Activated T-helper 2 cell treated with anti-CD3 and anti-CD28 coated beads, Interferon-gamma antibody, Interleukin-2, Interleukin-4, amounts not matched to agents 10 μg/mL and 5 μg/mL and 100 μg/mL, durations not matched to agents 14 hours and 24 hours and 36 hours (primary cell): ENCODE data around the gene SLC6A5. TPM values are rescaled to one million over a fixed set of nuclear protein-coding genes. Genes with fewer than 3 reads are reported as not detected.

Experiments
- DNase-seq: peaks from one replicate; pipeline ENCODE4 v3.0.0; 2021; ENCODE audit warnings: low spot score
- H3K27ac Mint-ChIP-seq: one replicate; pipeline ENCODE4 v1.8.0; 2021; ENCODE audit warnings: mixed read lengths
- H3K27me3 Mint-ChIP-seq: one replicate; pipeline ENCODE4 v1.8.0; 2021; ENCODE audit warnings: low read depth, mixed read lengths
- H3K36me3 Mint-ChIP-seq: one replicate; pipeline ENCODE4 v1.8.0; 2021; ENCODE audit warnings: low read depth, mixed read lengths
- H3K4me1 Mint-ChIP-seq: one replicate; pipeline ENCODE4 v1.8.0; 2021; ENCODE audit warnings: low read depth, mixed read lengths
- H3K4me3 Mint-ChIP-seq: one replicate; pipeline ENCODE4 v1.8.0; 2021; ENCODE audit warnings: low read depth, mild to moderate bottlenecking, moderate library complexity, mixed read lengths
- H3K9me3 Mint-ChIP-seq: one replicate; pipeline ENCODE4 v1.8.0; 2021; ENCODE audit warnings: mixed read lengths
- intact Hi-C: fragments of 100-400 bp; cut with micrococcal nuclease; formaldehyde crosslinking; loops from one replicate; pipeline ENCODE4 v1.15.1; 2023
- total RNA-seq: library from RNA; stranded (reverse); gene quantifications from 2 replicates; pipeline ENCODE4 v1.2.3, GENCODE V29; 2022

SLC6A5 gene
- total RNA-seq, 1 donor from 2014 or later = not detected

GRCh38 chr11:20669820-20670684 is 70.6 kb downstream of the SLC6A5 start:
- no peaks in the 10 kb centered on the region for H3K9me3 Mint-ChIP-seq
- intact Hi-C loops = loop anchor here (2.0 to 5.0 kb wide), 2 partner anchors 73 to 507 kb away; partner anchors contain the start of gene SLC6A5
- no peak overlapping the region for H3K4me3 Mint-ChIP-seq
- peaks cover 59% of the 10 kb centered on the region for H3K27me3 Mint-ChIP-seq
- H3K27ac Mint-ChIP-seq = no peak overlapping the region
- H3K4me1 Mint-ChIP-seq = no peaks in the 10 kb centered on the region
- no peak for DNase-seq
- no peaks in the 10 kb centered on the region for H3K36me3 Mint-ChIP-seq

GRCh38 chr11:20670932-20671403 is 71.6 kb downstream of the SLC6A5 start:
- Mint-ChIP-seq H3K9me3 (no peaks in the 10 kb centered on the region), H3K27me3 (peaks cover 54% of the 10 kb centered on the region)

GRCh38 chr11:20671856-20672546 is 72.6 kb downstream of the SLC6A5 start:
- peaks cover 48% of the 10 kb centered on the region for H3K27me3 Mint-ChIP-seq
- intact Hi-C loops = no loop called here
- H3K27ac Mint-ChIP-seq = no peak overlapping the region

More at GRCh38 chr11:20670932-20671403, 71.6 kb downstream of the SLC6A5 start:
- no peak for DNase-seq
- no peak overlapping the region for H3K27ac Mint-ChIP-seq
- no peaks in the 10 kb centered on the region for H3K4me1 Mint-ChIP-seq
- intact Hi-C loops = no loop called here
- H3K36me3 Mint-ChIP-seq = no peaks in the 10 kb centered on the region
- H3K4me3 Mint-ChIP-seq = no peak overlapping the region

GRCh38 chr11:20672575-20672974 is 73.2 kb downstream of the SLC6A5 start:
- Mint-ChIP-seq H3K4me1 (no peaks in the 10 kb centered on the region), H3K27ac (no peak overlapping the region), H3K9me3 (no peaks in the 10 kb centered on the region), H3K4me3 (no peak overlapping the region), H3K27me3 (peaks cover 42% of the 10 kb centered on the region), H3K36me3 (no peaks in the 10 kb centered on the region)
- no peak for DNase-seq
- intact Hi-C loops = no loop called here

More at GRCh38 chr11:20671856-20672546, 72.6 kb downstream of the SLC6A5 start:
- no peak for DNase-seq
- no peaks in the 10 kb centered on the region for H3K36me3 Mint-ChIP-seq
- no peaks in the 10 kb centered on the region for H3K4me1 Mint-ChIP-seq
- H3K9me3 Mint-ChIP-seq = no peaks in the 10 kb centered on the region
- H3K4me3 Mint-ChIP-seq = no peak overlapping the region

DNA sequence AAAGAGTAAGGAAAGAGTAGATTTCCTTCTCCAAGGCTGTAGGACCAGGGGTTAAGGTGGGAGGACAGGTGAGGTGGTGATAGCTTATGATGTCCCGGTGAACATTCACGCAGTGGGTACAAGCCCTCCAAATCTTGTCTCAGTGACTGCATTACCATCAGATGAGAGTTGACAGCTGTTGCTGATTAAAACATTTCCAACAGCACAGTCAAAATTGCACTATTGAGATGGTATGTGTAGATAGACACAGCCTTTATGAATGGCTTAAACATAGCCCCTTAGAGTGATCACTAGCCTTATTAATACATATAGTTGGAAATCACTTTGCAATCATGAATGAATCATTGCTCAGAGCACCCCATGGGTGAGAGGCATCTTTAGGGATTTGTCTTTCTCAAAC is 77.2 kb downstream of the SLC6A5 start:
- peaks cover 7% of the 10 kb centered on the region for H3K27me3 Mint-ChIP-seq
- H3K4me3 Mint-ChIP-seq = no peak overlapping the region
- no peak overlapping the region for H3K27ac Mint-ChIP-seq
- no peaks in the 10 kb centered on the region for H3K36me3 Mint-ChIP-seq
- H3K4me1 Mint-ChIP-seq = no peaks in the 10 kb centered on the region
- no peaks in the 10 kb centered on the region for H3K9me3 Mint-ChIP-seq
- intact Hi-C loops = no loop called here
- no peak for DNase-seq

GRCh38 chr11:20688761-20689160 is 89.4 kb downstream of the SLC6A5 start:
- H3K27me3 Mint-ChIP-seq = no peaks in the 10 kb centered on the region
- H3K9me3 Mint-ChIP-seq = no peaks in the 10 kb centered on the region
- intact Hi-C loops = no loop called here
- no peaks in the 10 kb centered on the region for H3K4me1 Mint-ChIP-seq
- no peak overlapping the region for H3K4me3 Mint-ChIP-seq
- H3K36me3 Mint-ChIP-seq = no peaks in the 10 kb centered on the region
- no peak for DNase-seq
- no peak overlapping the region for H3K27ac Mint-ChIP-seq

- Mint-ChIP-seq H3K4me1 (no peaks in the 10 kb centered on the region), H3K9me3 (peaks cover 19% of the 10 kb centered on the region), H3K36me3 (no peaks in the 10 kb centered on the region)
These were observed 108.5 kb downstream of the SLC6A5 start for GRCh38 chr11:20707876-20708275.

More at GRCh38 chr11:20707876-20708275, 108.5 kb downstream of the SLC6A5 start:
- intact Hi-C loops = no loop called here
- DNase-seq = no peak
- no peak overlapping the region for H3K4me3 Mint-ChIP-seq
- no peaks in the 10 kb centered on the region for H3K27me3 Mint-ChIP-seq
- no peak overlapping the region for H3K27ac Mint-ChIP-seq

Other genes with a start within 250 kb of the SLC6A5 start
- gene HTATIP2, start 235.9 kb upstream of the SLC6A5 start, total RNA-seq = 62.7 and 63.5 TPM in 2 replicates
- 38.3 and 39.2 TPM in 2 replicates for gene PRMT3, start 211.9 kb upstream of the SLC6A5 start, total RNA-seq
- 0.07 TPM in 1 of 2 replicates, not detected in the other for gene NELL1, start 70.0 kb downstream of the SLC6A5 start, total RNA-seq